HG02571 (cell line): ENCODE data around the gene TBC1D9B.

Experiments
- ATAC-seq: cut with Tn5 transposase; IDR thresholded peaks from one replicate; pipeline ENCODE4 v1.9.1; 2021; ENCODE audit warnings: mild to moderate bottlenecking, moderate library complexity; ENCODE audit not compliant: unreplicated experiment

The TBC1D9B gene

DNA sequence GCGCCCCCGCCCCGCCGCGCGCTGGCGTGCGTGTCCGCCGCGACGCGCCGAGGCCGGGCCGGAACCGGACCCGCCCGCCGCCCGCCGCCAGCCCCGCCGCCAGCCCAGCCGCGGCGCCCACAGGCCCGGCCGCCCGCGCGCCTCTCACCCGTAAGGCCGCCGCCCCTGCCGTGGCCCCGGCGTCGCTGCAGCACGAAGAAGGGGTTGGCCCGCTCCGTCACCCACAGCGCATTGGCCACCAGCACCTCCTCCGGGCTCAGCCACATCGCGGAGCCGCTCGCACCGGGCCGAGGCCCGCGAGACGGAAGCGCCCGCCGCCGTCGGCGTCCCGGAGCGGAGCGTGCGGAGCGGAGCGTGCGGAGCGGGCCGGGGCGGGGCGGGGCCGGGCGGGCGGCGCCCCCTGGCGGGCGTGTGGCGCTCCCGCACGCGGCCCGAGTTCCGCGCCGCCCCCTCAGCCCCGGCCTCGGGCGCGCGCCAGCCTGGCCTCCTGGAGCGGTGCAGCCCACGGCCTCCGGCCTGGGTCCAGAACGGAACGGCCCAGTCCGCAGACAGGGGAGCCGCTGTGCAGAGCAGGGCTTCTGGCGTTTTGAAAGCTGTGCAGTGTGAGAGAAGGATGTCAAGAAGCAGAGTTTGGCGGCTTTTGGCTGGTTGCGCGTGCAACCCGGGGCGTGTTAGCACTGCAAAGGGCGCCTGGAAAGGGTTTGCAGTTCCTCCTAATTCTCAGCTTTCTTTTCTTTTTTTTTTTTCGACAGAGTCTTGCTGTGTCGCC, at the start of gene TBC1D9B:
Gene TBC1D9B, minus strand, starts transcription at position 342 of the 769 bp plus-strand sequence. Its CDS starts 76 bp downstream, at position 266.
- peak; percentile 87 for ATAC-seq

GRCh38 chr5:179955630-179956029, 47.9 kb upstream of the TBC1D9B start:
- ATAC-seq, result no peak

GRCh38 chr5:179955062-179955461, 47.4 kb upstream of the TBC1D9B start:
- ATAC-seq, result no peak

GRCh38 chr5:179954434-179954833, 46.7 kb upstream of the TBC1D9B start:
- ATAC-seq, result no peak

DNA sequence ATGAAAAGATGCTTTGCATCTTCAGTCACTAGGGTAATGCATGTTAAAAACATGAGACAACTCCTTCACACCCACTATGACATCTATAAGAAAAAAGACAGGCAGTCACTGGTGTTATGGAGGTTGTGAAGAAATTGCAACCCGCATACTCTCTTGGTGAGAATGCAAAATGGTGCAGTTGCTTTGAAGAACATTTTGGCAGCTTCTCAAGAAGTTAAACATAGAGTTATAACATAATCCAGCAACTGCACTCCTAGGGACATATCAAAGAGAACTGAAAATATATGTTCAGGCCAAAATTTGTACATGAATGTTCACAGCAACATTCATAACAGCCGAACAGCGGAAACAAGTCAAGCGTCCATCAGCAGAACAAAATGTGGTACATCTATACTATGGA, 46.3 kb upstream of the TBC1D9B start:
- ATAC-seq, result no peak

DNA sequence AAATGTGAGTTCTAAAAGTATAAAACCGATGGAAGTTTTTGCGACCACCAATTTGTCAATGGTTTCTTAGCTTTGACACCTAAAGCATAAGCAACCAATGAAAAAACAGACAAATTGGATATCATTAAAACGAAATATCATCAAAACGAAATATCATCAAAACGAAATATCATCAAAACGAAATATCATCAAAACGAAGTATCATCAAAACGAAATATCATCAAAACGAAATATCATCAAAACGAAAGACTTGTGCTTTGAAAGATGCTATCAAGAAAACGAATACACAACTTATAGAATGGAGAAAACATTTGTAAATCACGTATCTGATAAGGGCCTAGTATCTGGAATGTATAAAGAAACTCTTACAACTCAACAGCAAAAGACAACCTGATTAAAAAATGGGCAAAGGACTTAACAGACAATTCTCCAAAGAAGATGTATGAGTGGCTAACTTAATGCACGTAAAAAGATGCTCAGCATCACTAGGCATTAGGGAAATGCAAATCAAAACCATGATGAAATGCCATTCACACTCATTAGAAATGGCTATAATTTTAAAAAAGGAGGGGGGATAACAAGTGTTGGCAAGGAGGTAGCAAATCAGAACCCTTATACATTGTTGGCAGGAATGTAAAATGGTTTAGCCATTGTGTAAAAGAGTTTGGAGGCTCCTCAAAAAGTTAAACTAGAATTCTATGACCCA, 29.4 kb upstream of the TBC1D9B start:
- no peak for ATAC-seq

DNA sequence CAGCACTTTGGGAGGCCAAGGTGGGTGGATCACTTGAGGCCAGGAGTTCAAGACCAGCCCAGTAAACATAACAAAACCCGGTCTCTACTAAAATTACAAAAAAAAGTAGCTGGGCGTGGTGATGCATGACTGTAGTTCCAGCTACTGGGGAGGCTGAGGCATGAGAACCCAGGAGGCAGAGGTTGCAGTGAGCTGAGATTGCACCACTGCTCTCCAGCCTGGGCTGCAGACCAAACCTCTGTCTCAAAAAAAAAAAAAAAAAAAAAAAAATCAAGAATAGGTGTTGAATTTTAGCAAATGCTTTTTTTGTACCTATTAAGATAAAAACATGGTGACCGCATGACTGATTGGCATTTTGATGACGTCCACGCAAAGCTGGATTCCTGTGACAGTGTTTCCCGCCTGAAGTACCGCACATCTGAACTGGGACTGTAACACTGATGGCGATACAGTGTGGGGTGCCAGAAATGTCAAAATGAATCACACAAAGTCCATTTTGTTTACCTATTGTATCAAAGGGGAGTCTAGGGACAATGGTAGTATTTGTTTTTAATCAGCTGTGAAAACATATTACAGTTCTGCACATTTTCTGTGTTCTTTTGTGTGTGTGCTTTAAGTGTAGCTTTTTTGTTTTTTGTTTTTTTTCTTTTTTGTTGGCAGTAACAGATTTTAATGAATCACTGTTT, 23.2 kb upstream of the TBC1D9B start:
- ATAC-seq, result no peak

DNA sequence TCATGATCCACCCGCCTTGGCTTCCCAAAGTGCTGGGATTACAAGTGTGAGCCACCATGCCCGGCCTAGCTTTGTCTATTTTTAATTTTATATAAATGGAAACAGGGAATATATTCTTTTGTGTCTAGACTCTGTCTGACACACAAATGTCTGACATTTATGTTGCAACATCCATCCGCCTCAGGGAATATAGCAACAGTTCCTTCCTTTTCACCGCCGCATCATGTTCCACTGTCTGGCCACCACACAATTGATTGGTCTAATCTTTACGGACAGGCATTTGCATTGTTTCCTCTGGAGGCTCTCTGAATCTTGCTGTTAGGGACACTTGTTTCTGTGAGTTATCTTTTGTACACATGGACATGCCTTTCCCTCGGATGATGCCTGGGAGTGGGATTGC, 20.1 kb upstream of the TBC1D9B start:
- ATAC-seq, result no peak

- ATAC-seq, result no peak
Observed at GRCh38 chr5:179926657-179927056, 19.0 kb upstream of the TBC1D9B start.

DNA sequence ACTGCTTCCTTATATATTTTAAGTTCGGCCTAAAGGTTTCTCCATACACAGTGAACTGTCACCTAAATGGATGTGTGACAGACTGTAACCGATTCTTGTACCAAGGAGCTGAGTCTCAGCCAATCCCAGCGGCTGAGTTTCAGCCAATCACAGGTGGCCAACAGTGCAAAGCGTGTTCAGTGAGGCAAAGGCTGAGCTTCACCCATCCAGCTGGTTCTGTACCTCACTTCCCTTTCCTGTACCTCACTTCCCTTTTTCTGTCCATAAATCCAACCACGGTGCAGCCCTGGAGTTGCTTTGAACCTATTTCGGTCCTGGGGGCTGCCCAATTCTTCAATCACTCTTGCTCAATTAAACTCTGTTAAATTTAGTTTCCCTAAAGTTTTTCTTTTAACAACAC, 15.7 kb upstream of the TBC1D9B start:
- ATAC-seq, result no peak

DNA sequence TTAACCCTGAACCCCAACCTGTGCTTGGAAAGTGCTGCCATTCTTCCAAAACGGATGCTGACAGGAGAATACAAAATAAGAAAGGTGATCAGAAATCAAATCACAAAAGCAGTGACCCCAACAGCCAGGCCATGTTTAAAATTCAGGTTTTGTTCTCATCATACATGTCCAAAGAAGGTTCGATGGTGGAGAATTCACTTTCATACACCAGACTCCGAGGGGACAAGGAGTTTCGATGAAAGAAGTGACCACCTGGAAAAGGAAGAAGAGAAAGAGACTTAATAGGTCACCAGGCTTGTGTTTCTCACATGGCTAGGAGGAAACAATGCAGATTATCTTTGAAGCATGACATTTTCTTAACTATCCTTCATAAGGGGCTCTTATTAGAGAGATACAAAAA, 12.5 kb upstream of the TBC1D9B start:
- ATAC-seq, result no peak

GRCh38 chr5:179919487-179920060, 11.9 kb upstream of the TBC1D9B start:
- ATAC-seq, result no peak

DNA sequence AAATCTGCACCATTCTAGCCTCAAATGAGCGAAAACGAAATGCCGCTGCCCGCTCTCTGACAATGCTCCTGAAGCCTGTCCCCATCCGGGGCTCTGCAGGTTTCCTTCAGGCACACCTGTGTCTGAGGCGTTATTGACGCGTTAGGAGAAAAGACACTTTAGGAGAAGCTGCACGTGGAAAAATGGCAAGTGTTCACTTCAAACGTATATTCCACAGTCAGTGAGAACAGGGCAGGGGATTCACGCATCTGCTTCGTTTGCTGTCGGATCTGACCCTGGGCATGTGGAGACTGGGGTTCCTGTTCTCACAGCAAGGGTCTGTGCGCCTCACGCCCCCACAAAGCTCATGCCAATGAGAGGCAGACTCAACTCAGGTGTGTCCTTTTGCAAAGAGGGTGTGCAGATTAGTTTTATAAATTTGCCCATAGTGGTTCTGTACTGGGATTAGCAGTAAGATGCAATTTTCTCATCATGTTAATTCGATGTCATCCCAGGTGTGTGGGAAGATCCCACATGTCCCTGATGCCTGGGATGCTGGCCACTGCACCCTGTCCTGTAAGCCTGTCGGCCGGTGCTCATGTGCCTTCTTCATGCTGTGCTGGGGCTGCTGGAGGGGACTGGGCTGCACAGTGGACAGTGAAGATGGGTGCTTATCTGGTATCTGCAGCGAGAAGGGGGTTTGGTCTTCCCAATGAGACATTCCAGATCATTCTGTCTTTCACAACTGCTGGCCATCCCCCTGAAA, 11.2 kb upstream of the TBC1D9B start:
- ATAC-seq, result no peak

DNA sequence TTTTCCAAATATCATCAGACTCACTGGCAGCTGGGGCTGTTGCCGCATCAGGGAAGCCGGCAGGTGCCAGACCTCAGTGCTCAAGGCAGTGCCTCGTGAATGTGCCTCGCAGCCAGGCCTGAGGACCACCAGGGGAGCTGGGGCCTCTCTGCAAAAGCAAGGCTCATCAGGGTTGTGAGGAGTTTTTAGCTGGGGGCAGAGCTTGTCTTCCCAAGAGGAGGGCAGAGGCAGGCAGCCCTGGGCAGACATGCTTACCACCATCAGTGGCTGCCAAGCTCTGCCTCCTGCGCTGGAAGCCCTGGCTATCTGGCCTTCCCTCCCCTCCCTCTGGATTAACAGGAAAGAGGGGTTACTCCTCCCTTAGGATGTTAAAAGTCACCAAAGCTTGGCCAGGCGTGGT, 8.8 kb upstream of the TBC1D9B start:
- no peak for ATAC-seq

GRCh38 chr5:179915406-179915935, 7.8 kb upstream of the TBC1D9B start:
- no peak for ATAC-seq

DNA sequence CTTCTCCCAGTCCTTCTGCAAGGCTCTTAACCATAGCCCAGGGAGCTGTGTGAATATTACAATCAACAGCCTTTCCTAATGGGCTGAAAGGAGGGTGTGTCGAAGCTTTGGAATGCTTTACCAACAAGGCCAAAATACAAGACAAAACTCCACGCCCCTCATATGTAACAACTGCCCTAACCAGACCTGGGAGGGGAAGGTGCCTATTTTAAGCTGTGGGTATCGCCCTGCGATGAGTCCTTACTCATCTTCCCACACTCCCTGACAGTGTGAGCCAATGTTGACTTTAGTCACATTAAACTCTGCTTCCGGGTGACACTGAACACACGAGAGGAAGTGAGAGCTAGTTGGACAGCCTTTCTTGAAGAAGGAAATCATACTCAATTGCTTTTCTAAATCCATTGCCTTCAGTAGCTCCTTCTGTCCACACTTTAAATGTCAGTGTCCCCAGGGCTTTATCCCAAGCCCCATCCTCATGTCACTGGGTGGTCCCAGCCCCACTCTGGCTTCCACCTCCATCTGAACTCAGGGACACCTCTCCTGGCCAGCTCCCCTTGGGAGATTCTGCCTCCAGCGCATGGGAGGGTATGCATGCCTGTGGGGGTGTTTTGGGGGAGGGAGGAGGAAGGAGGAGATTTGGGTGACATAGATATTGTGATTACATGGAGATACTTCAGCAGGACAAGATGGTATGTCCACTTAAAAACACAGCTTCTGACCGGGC, 6.5 kb upstream of the TBC1D9B start:
- ATAC-seq, result no peak

GRCh38 chr5:179913461-179913860, 5.8 kb upstream of the TBC1D9B start:
- ATAC-seq, result no peak

GRCh38 chr5:179912951-179913350, 5.3 kb upstream of the TBC1D9B start:
- ATAC-seq, result no peak

DNA sequence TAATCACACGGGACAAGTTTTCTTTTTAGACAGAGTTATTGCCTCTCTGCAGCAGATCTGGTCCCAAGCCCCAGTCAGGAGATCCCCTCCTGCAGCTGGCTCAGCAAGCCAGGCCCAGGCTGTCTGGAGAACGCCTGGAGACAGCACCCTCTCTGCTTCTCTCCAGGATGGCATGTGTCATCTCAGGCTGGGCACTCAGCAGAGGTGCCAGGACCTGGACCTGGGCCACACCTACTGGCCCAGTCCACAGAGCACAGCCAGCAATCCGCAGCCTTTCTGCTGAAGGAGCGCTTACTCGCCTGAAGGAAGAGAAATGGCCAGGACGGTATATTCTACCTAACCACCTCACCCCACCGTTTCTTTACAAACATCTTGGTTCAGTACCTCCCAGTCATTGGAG, 4.7 kb upstream of the TBC1D9B start:
- ATAC-seq, result no peak

GRCh38 chr5:179909224-179909623, 1.5 kb upstream of the TBC1D9B start:
- no peak for ATAC-seq
